ENCODE results near the gene NYAP2.
A peak's percentile ranks its signal among the peaks of the same experiment; 100 is the strongest.

Gene NYAP2

GRCh38 chr2:225429717-225430116 is 30.2 kb downstream of the NYAP2 start:
- peak; percentile 77 for DNase-seq

- peak; percentile 55 for DNase-seq
Measured at GRCh38 chr2:225431105-225431863, 31.8 kb downstream of the NYAP2 start.

GRCh38 chr2:225434014-225434413 is 34.5 kb downstream of the NYAP2 start:
- no peak for DNase-seq

GRCh38 chr2:225437319-225437718 is 37.8 kb downstream of the NYAP2 start:
- DNase-seq, result no peak

- no peak for DNase-seq
Measured at GRCh38 chr2:225438248-225438647, 38.7 kb downstream of the NYAP2 start.

- DNase-seq, result no peak
Measured at GRCh38 chr2:225452677-225453076, 53.2 kb downstream of the NYAP2 start.

GRCh38 chr2:225454412-225454811 is 54.9 kb downstream of the NYAP2 start:
- DNase-seq, result no peak

- no peak for DNase-seq
Measured at GRCh38 chr2:225456619-225457260, 57.2 kb downstream of the NYAP2 start.

GRCh38 chr2:225457482-225457881 is 58.0 kb downstream of the NYAP2 start:
- no peak for DNase-seq

- no peak for DNase-seq
Measured at GRCh38 chr2:225458431-225459117, 59.1 kb downstream of the NYAP2 start.

GRCh38 chr2:225462417-225462816 is 62.9 kb downstream of the NYAP2 start:
- DNase-seq, result no peak

GRCh38 chr2:225462945-225463344 is 63.4 kb downstream of the NYAP2 start:
- no peak for DNase-seq

- DNase-seq, result no peak
Measured at GRCh38 chr2:225463449-225463848, 63.9 kb downstream of the NYAP2 start.

- no peak for DNase-seq
Measured at GRCh38 chr2:225464346-225465025, 65.0 kb downstream of the NYAP2 start.

GRCh38 chr2:225465827-225466226 is 66.3 kb downstream of the NYAP2 start:
- no peak for DNase-seq

GRCh38 chr2:225466891-225467604 is 67.5 kb downstream of the NYAP2 start:
- no peak for DNase-seq

GRCh38 chr2:225468131-225468530 is 68.6 kb downstream of the NYAP2 start:
- DNase-seq, result no peak

GRCh38 chr2:225471039-225471438 is 71.5 kb downstream of the NYAP2 start:
- DNase-seq, result no peak

- no peak for DNase-seq
Measured at GRCh38 chr2:225471482-225471881, 72.0 kb downstream of the NYAP2 start.

- DNase-seq, result peak; percentile 14
Measured at GRCh38 chr2:225472161-225472560, 72.7 kb downstream of the NYAP2 start.

- no peak for DNase-seq
Measured at GRCh38 chr2:225479386-225479785, 79.9 kb downstream of the NYAP2 start.

GRCh38 chr2:225484751-225485150 is 85.2 kb downstream of the NYAP2 start:
- DNase-seq, result no peak

- no peak for DNase-seq
Measured at GRCh38 chr2:225486236-225486635, 86.7 kb downstream of the NYAP2 start.

Measured in DMS79 treated with DMSO at 0.1 percent for 48 hours (cell line).